Peyer's patch (tissue), 4 donors: ENCODE data around the gene EIF2B4.

Source experiments
- POLR2A ChIP-seq, 2 donors: fragments of 450-650 bp; IDR thresholded peaks; one replicate each; pipeline ENCODE4 v1.5.1; 2017; ENCODE audit warnings: antibody characterized with exemption in 2 of 2, mild to moderate bottlenecking in 2 of 2, moderate library complexity in 2 of 2
- TF ChIP-seq, protein P1 (sequence below), 6 experiments: fragments of 450-650 bp in 4 of 6; fragments of 200-600 bp in 2 of 6; sonication (generic) in 1 of 6; IDR thresholded peaks; one replicate each; pipeline ENCODE4 v1.5.1; 2017 to 2019; ENCODE audit warnings: antibody characterized with exemption in 6 of 6, mild to moderate bottlenecking in 3 of 6, moderate library complexity in 1 of 6

DNA sequence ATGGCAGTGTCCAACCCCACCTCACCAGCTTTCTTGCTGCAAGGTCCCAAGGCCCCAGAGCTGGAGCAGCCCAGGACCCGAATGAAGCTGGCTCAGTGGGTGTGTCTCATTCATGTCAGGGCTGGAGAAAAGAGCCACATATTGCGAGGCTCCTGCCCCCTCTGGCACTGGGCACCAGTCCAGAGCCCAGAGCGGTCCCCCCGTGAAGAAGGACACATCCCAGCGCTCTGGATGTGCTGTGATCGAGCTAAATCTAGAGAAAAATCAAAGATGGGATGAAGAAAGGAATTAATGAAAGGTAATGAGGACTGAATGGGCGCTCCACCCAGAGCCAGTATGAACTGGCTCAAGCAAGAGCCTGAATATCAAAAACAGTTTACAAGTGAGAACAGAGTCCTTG lies 34.0 kb downstream of the EIF2B4 start:
- TF ChIP-seq, protein P1, sequence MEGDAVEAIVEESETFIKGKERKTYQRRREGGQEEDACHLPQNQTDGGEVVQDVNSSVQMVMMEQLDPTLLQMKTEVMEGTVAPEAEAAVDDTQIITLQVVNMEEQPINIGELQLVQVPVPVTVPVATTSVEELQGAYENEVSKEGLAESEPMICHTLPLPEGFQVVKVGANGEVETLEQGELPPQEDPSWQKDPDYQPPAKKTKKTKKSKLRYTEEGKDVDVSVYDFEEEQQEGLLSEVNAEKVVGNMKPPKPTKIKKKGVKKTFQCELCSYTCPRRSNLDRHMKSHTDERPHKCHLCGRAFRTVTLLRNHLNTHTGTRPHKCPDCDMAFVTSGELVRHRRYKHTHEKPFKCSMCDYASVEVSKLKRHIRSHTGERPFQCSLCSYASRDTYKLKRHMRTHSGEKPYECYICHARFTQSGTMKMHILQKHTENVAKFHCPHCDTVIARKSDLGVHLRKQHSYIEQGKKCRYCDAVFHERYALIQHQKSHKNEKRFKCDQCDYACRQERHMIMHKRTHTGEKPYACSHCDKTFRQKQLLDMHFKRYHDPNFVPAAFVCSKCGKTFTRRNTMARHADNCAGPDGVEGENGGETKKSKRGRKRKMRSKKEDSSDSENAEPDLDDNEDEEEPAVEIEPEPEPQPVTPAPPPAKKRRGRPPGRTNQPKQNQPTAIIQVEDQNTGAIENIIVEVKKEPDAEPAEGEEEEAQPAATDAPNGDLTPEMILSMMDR (IDR thresholded peaks at IDR 0.05): no peak
- TF ChIP-seq POLR2A (IDR thresholded peaks at IDR 0.05): no peak
